ENCODE data around the gene CUL4A.

Gene CUL4A

GRCh38 chr13:113162783-113163685 is 46.4 kb upstream of the CUL4A start:
- H3K36me3 ChIP-seq (ENCODE audit: low read depth), result no peaks in the 10 kb centered on the region

GRCh38 chr13:113164492-113164891 is 44.9 kb upstream of the CUL4A start:
- DNase-seq (ENCODE audit: low spot score) (no peak), ATAC-seq (ENCODE audit: low read depth) (no peak)
- H3K36me3 ChIP-seq (ENCODE audit: low read depth), result no peaks in the 10 kb centered on the region
- peaks cover 20% of the 10 kb centered on the region for H3K27me3 ChIP-seq (ENCODE audit: insufficient read depth, poor library complexity, severe bottlenecking)
- no peaks in the 10 kb centered on the region for H3K4me1 ChIP-seq (ENCODE audit: insufficient read depth, poor library complexity, severe bottlenecking)
- no peak overlapping the region for H3K27ac ChIP-seq (ENCODE audit: poor library complexity, severe bottlenecking)
- TF ChIP-seq CTCF (IDR thresholded peaks at IDR 0.05; ENCODE audit: poor library complexity, severe bottlenecking), result no peak
- no peak overlapping the region for H3K4me3 ChIP-seq (ENCODE audit: severe bottlenecking)
- no peaks in the 10 kb centered on the region for H3K9me3 ChIP-seq (ENCODE audit: severe bottlenecking)

More at GRCh38 chr13:113162783-113163685, 46.4 kb upstream of the CUL4A start:
- Histone ChIP-seq H3K4me3 (ENCODE audit: severe bottlenecking) (no peak overlapping the region), H3K27me3 (ENCODE audit: insufficient read depth, poor library complexity, severe bottlenecking) (peaks cover 20% of the 10 kb centered on the region), H3K4me1 (ENCODE audit: insufficient read depth, poor library complexity, severe bottlenecking) (no peaks in the 10 kb centered on the region), H3K9me3 (ENCODE audit: severe bottlenecking) (no peaks in the 10 kb centered on the region), H3K27ac (ENCODE audit: poor library complexity, severe bottlenecking) (no peak overlapping the region)
- DNase-seq (ENCODE audit: low spot score) (no peak), ATAC-seq (ENCODE audit: low read depth) (peak; percentile 46; the same call in 2 of the 3 replicates)
- TF ChIP-seq CTCF (IDR thresholded peaks at IDR 0.05; ENCODE audit: poor library complexity, severe bottlenecking), result no peak

- Histone ChIP-seq H3K27ac (ENCODE audit: poor library complexity, severe bottlenecking) (no peak overlapping the region), H3K9me3 (ENCODE audit: severe bottlenecking) (no peaks in the 10 kb centered on the region), H3K36me3 (ENCODE audit: low read depth) (no peaks in the 10 kb centered on the region), H3K4me1 (ENCODE audit: insufficient read depth, poor library complexity, severe bottlenecking) (no peaks in the 10 kb centered on the region), H3K4me3 (ENCODE audit: severe bottlenecking) (no peak overlapping the region), H3K27me3 (ENCODE audit: insufficient read depth, poor library complexity, severe bottlenecking) (peaks cover 14% of the 10 kb centered on the region)
- ATAC-seq (ENCODE audit: low read depth) (no peak), DNase-seq (ENCODE audit: low spot score) (no peak)
- no peak for TF ChIP-seq CTCF (IDR thresholded peaks at IDR 0.05; ENCODE audit: poor library complexity, severe bottlenecking)
Measured at GRCh38 chr13:113166266-113166665, 43.1 kb upstream of the CUL4A start.

GRCh38 chr13:113166681-113167080 is 42.7 kb upstream of the CUL4A start:
- no peak for TF ChIP-seq CTCF (IDR thresholded peaks at IDR 0.05; ENCODE audit: poor library complexity, severe bottlenecking)
- Histone ChIP-seq H3K36me3 (ENCODE audit: low read depth) (no peaks in the 10 kb centered on the region), H3K27me3 (ENCODE audit: insufficient read depth, poor library complexity, severe bottlenecking) (peaks cover 12% of the 10 kb centered on the region), H3K4me1 (ENCODE audit: insufficient read depth, poor library complexity, severe bottlenecking) (no peaks in the 10 kb centered on the region), H3K4me3 (ENCODE audit: severe bottlenecking) (no peak overlapping the region), H3K9me3 (ENCODE audit: severe bottlenecking) (no peaks in the 10 kb centered on the region), H3K27ac (ENCODE audit: poor library complexity, severe bottlenecking) (no peak overlapping the region)
- no peak for ATAC-seq (ENCODE audit: low read depth)
- DNase-seq (ENCODE audit: low spot score), result no peak

GRCh38 chr13:113167155-113167554 is 42.3 kb upstream of the CUL4A start:
- Histone ChIP-seq H3K9me3 (ENCODE audit: severe bottlenecking) (no peaks in the 10 kb centered on the region), H3K4me1 (ENCODE audit: insufficient read depth, poor library complexity, severe bottlenecking) (no peaks in the 10 kb centered on the region), H3K27me3 (ENCODE audit: insufficient read depth, poor library complexity, severe bottlenecking) (peaks cover 12% of the 10 kb centered on the region), H3K4me3 (ENCODE audit: severe bottlenecking) (no peak overlapping the region), H3K36me3 (ENCODE audit: low read depth) (no peaks in the 10 kb centered on the region), H3K27ac (ENCODE audit: poor library complexity, severe bottlenecking) (no peak overlapping the region)
- ATAC-seq (ENCODE audit: low read depth) (no peak), DNase-seq (ENCODE audit: low spot score) (no peak)
- no peak for TF ChIP-seq CTCF (IDR thresholded peaks at IDR 0.05; ENCODE audit: poor library complexity, severe bottlenecking)
